Activated naive CD8-positive, alpha-beta T cell treated with anti-CD3 and anti-CD28 coated beads for 36 hours (primary cell): ENCODE data around the gene IRF3. TPM values are rescaled to one million over a fixed set of nuclear protein-coding genes. Genes with fewer than 3 reads are reported as not detected.
A peak's percentile ranks its signal among the peaks of the same experiment; 100 is the strongest.

ENCODE experiments used
- DNase-seq: peaks from one replicate; pipeline ENCODE4 v3.0.0; 2021
- H3K27ac Mint-ChIP-seq: one replicate; pipeline ENCODE4 v1.8.0; 2022; ENCODE audit warnings: mild to moderate bottlenecking, moderate library complexity, mixed read lengths
- H3K27me3 Mint-ChIP-seq: one replicate; pipeline ENCODE4 v1.8.0; 2022; ENCODE audit warnings: mild to moderate bottlenecking, mixed read lengths
- H3K36me3 Mint-ChIP-seq: one replicate; pipeline ENCODE4 v1.8.0; 2021; ENCODE audit warnings: mild to moderate bottlenecking, mixed read lengths
- H3K4me1 Mint-ChIP-seq: one replicate; pipeline ENCODE4 v1.8.0; 2021; ENCODE audit warnings: mixed read lengths
- H3K4me3 Mint-ChIP-seq: one replicate; pipeline ENCODE4 v1.8.0; 2022; ENCODE audit warnings: mild to moderate bottlenecking, moderate library complexity, mixed read lengths
- H3K9me3 Mint-ChIP-seq: one replicate; pipeline ENCODE4 v1.8.0; 2022; ENCODE audit warnings: mixed read lengths
- total RNA-seq, 2 experiments: library from RNA; stranded (reverse); gene quantifications; one replicate each; pipeline ENCODE4 v1.2.3, GENCODE V29; 2021

Gene IRF3
- total RNA-seq, 2 experiments from 2014 or later: 94.5 to 105 TPM

GRCh38 chr19:49651820-49652550, 13.7 kb downstream of the IRF3 start:
- Mint-ChIP-seq H3K4me1 (no peaks in the 10 kb centered on the region), H3K9me3 (no peaks in the 10 kb centered on the region), H3K36me3 (peaks cover 4% of the 10 kb centered on the region), H3K27me3 (no peaks in the 10 kb centered on the region), H3K27ac (no peak overlapping the region), H3K4me3 (no peak overlapping the region)
- no peak for DNase-seq

GRCh38 chr19:49651029-49651819, 14.4 kb downstream of the IRF3 start:
- no peaks in the 10 kb centered on the region for H3K4me1 Mint-ChIP-seq
- peaks cover 4% of the 10 kb centered on the region for H3K36me3 Mint-ChIP-seq
- H3K9me3 Mint-ChIP-seq: no peaks in the 10 kb centered on the region
- no peak for DNase-seq
- H3K27ac Mint-ChIP-seq: no peak overlapping the region
- H3K27me3 Mint-ChIP-seq: no peaks in the 10 kb centered on the region
- no peak overlapping the region for H3K4me3 Mint-ChIP-seq

GRCh38 chr19:49646586-49646985, 19.1 kb downstream of the IRF3 start:
- Mint-ChIP-seq H3K27me3 (no peaks in the 10 kb centered on the region), H3K27ac (no peak overlapping the region), H3K36me3 (peaks cover 16% of the 10 kb centered on the region), H3K4me1 (peaks cover 20% of the 10 kb centered on the region), H3K9me3 (no peaks in the 10 kb centered on the region), H3K4me3 (no peak overlapping the region)
- DNase-seq: no peak

- Mint-ChIP-seq H3K36me3 (peaks cover 16% of the 10 kb centered on the region), H3K4me3 (no peak overlapping the region), H3K27me3 (no peaks in the 10 kb centered on the region), H3K9me3 (no peaks in the 10 kb centered on the region), H3K27ac (no peak overlapping the region), H3K4me1 (peaks cover 21% of the 10 kb centered on the region)
- DNase-seq: no peak
These were observed 19.7 kb downstream of the IRF3 start for GRCh38 chr19:49645995-49646394.

GRCh38 chr19:49645592-49645991, 20.1 kb downstream of the IRF3 start:
- no peaks in the 10 kb centered on the region for H3K9me3 Mint-ChIP-seq
- H3K4me1 Mint-ChIP-seq: peaks cover 25% of the 10 kb centered on the region

GRCh38 chr19:49643466-49643865, 22.2 kb downstream of the IRF3 start:
- Mint-ChIP-seq H3K27me3 (no peaks in the 10 kb centered on the region), H3K27ac (peak overlapping the region; percentile 36), H3K4me3 (peak overlapping the region; percentile 100), H3K9me3 (no peaks in the 10 kb centered on the region), H3K36me3 (peaks cover 20% of the 10 kb centered on the region), H3K4me1 (peaks cover 38% of the 10 kb centered on the region)
- DNase-seq: no peak

More at GRCh38 chr19:49645592-49645991, 20.1 kb downstream of the IRF3 start:
- no peak overlapping the region for H3K27ac Mint-ChIP-seq
- no peaks in the 10 kb centered on the region for H3K27me3 Mint-ChIP-seq
- no peak overlapping the region for H3K4me3 Mint-ChIP-seq
- DNase-seq: no peak
- peaks cover 18% of the 10 kb centered on the region for H3K36me3 Mint-ChIP-seq

GRCh38 chr19:49642492-49643035, 23.1 kb downstream of the IRF3 start:
- H3K27me3 Mint-ChIP-seq: no peaks in the 10 kb centered on the region
- no peaks in the 10 kb centered on the region for H3K9me3 Mint-ChIP-seq
- H3K4me1 Mint-ChIP-seq: peaks cover 44% of the 10 kb centered on the region
- peak overlapping the region; percentile 100 for H3K4me3 Mint-ChIP-seq
- H3K36me3 Mint-ChIP-seq: peaks cover 20% of the 10 kb centered on the region
- no peak for DNase-seq
- peak overlapping the region; percentile 93 for H3K27ac Mint-ChIP-seq

- Mint-ChIP-seq H3K27me3 (no peaks in the 10 kb centered on the region), H3K9me3 (no peaks in the 10 kb centered on the region), H3K27ac (peak within 1 kb of the TSS; percentile 99), H3K4me1 (peaks cover 45% of the 10 kb centered on the region), H3K36me3 (peaks cover 20% of the 10 kb centered on the region), H3K4me3 (peak within 1 kb of the TSS; percentile 100)
- peak; percentile 100 for DNase-seq
These were observed 23.8 kb downstream of the IRF3 start, which contains the start of gene SCAF1 for GRCh38 chr19:49641688-49642491. Gene SCAF1, plus strand, starts transcription at chr19:49642209. Its CDS starts 2,818 bp downstream, at chr19:49645027.

GRCh38 chr19:49640113-49640898, 25.4 kb downstream of the IRF3 start, which contains the start of gene RRAS:
Gene RRAS, minus strand, starts transcription at chr19:49640143. Its CDS starts 45 bp downstream, at chr19:49640098.
- peak within 1 kb of the TSS; percentile 99 for H3K27ac Mint-ChIP-seq
- H3K4me1 Mint-ChIP-seq: peaks cover 45% of the 10 kb centered on the region
- H3K27me3 Mint-ChIP-seq: no peaks in the 10 kb centered on the region
- H3K36me3 Mint-ChIP-seq: peaks cover 16% of the 10 kb centered on the region
- no peaks in the 10 kb centered on the region for H3K9me3 Mint-ChIP-seq
- DNase-seq: peak; percentile 100
- peak within 1 kb of the TSS; percentile 100 for H3K4me3 Mint-ChIP-seq

- Mint-ChIP-seq H3K4me3 (peak overlapping the region; percentile 69), H3K36me3 (peaks cover 16% of the 10 kb centered on the region), H3K4me1 (peaks cover 43% of the 10 kb centered on the region), H3K27ac (no peak overlapping the region), H3K27me3 (no peaks in the 10 kb centered on the region), H3K9me3 (no peaks in the 10 kb centered on the region)
- no peak for DNase-seq
These were observed 26.1 kb downstream of the IRF3 start for GRCh38 chr19:49639401-49640112.

- Mint-ChIP-seq H3K4me3 (peak overlapping the region; percentile 45), H3K27ac (no peak overlapping the region)
These were observed 27.6 kb downstream of the IRF3 start for GRCh38 chr19:49637821-49638738.

GRCh38 chr19:49636233-49636932, 29.3 kb downstream of the IRF3 start:
- Mint-ChIP-seq H3K4me1 (peaks cover 24% of the 10 kb centered on the region), H3K27me3 (no peaks in the 10 kb centered on the region), H3K4me3 (no peak overlapping the region), H3K9me3 (no peaks in the 10 kb centered on the region), H3K36me3 (peaks cover 5% of the 10 kb centered on the region), H3K27ac (no peak overlapping the region)
- no peak for DNase-seq

More at GRCh38 chr19:49637821-49638738, 27.6 kb downstream of the IRF3 start:
- no peak for DNase-seq
- no peaks in the 10 kb centered on the region for H3K9me3 Mint-ChIP-seq
- H3K27me3 Mint-ChIP-seq: no peaks in the 10 kb centered on the region
- H3K36me3 Mint-ChIP-seq: peaks cover 11% of the 10 kb centered on the region
- H3K4me1 Mint-ChIP-seq: peaks cover 31% of the 10 kb centered on the region
